HEK293 (cell line): ENCODE results near the gene WDR70.
"Not testable (repeated sequence)": the region's sequence is repeated elsewhere in the genome, so short reads cannot be mapped to it uniquely, and the experiment has no call there.

ENCODE experiments used
- CTCF ChIA-PET: fragments of 350-600 bp; formaldehyde crosslinking; extraction: SDS; loops from one replicate; lab custom pipeline; 2021; ENCODE audit warnings: antibody characterized with exemption; lab: Yijun Ruan, JAX
- POLR2A ChIA-PET: fragments of 300-600 bp; formaldehyde crosslinking; extraction: SDS; loops from one replicate; lab custom pipeline; 2020; ENCODE audit warnings: antibody characterized with exemption, inconsistent platforms; lab: Yijun Ruan, JAX
- H3K27ac ChIP-seq: fragments of 200-500 bp; sonication (Bioruptor generic); 2 replicates; pipeline ENCODE4 v1.5.1; 2014; ENCODE audit warnings: low read depth, low read length, control low read depth, inconsistent platforms; ENCODE audit errors: extremely low read depth
- H3K36me3 ChIP-seq, 2 experiments: fragments of 200-500 bp in 1 of 2; sonication (Bioruptor generic) in 1 of 2; 1 replicate in 1 of 2; 2 replicates in 1 of 2; pipeline ENCODE4 v1.5.1; 2014 to 2017; ENCODE audit warnings: inconsistent platforms in 2 of 2, low read length in 2 of 2; ENCODE audit not compliant: control insufficient read depth in 2 of 2, insufficient read depth in 1 of 2
- H3K4me1 ChIP-seq: fragments of 200-500 bp; sonication (Bioruptor generic); 2 replicates; pipeline ENCODE4 v1.5.1; 2014; ENCODE audit warnings: mild to moderate bottlenecking, low read length, inconsistent platforms; ENCODE audit not compliant: control insufficient read depth, insufficient read depth
- H3K4me3 ChIP-seq: 2 replicates; pipeline ENCODE4 v1.5.1; 2011; ENCODE audit warnings: low read depth, mild to moderate bottlenecking, control low read depth, low read length, moderate library complexity
- H3K9me3 ChIP-seq: fragments of 200-500 bp; sonication (Bioruptor generic); 2 replicates; pipeline ENCODE4 v1.5.1; 2014; ENCODE audit warnings: low read depth, low read length, inconsistent platforms; ENCODE audit not compliant: control insufficient read depth, insufficient read depth
- CTCF ChIP-seq: fragments of 450-650 bp; formaldehyde crosslinking; IDR thresholded peaks from 2 replicates; pipeline ENCODE4 v1.5.1; 2016; ENCODE audit warnings: missing biosample characterization, missing genetic modification characterization
- KLF1 ChIP-seq: fragments of 450-650 bp; formaldehyde crosslinking; IDR thresholded peaks from 2 replicates; pipeline ENCODE4 v1.5.1; 2016; ENCODE audit warnings: missing biosample characterization, missing genetic modification characterization
- OSR2 ChIP-seq: fragments of 450-650 bp; formaldehyde crosslinking; IDR thresholded peaks from 2 replicates; pipeline ENCODE4 v1.5.1; 2016; ENCODE audit warnings: missing biosample characterization, missing genetic modification characterization
- TSHZ1 ChIP-seq: fragments of 450-650 bp; formaldehyde crosslinking; IDR thresholded peaks from 2 replicates; pipeline ENCODE4 v1.5.1; 2016; ENCODE audit warnings: missing biosample characterization, missing genetic modification characterization, borderline replicate concordance
- YY2 ChIP-seq: fragments of 450-650 bp; formaldehyde crosslinking; IDR thresholded peaks from 2 replicates; pipeline ENCODE4 v1.5.1; 2016; ENCODE audit warnings: missing biosample characterization, missing genetic modification characterization
- ZBTB10 ChIP-seq: fragments of 450-650 bp; formaldehyde crosslinking; IDR thresholded peaks from 2 replicates; pipeline ENCODE4 v1.5.1; 2016; ENCODE audit warnings: missing biosample characterization, missing genetic modification characterization
- ZFP41 ChIP-seq: fragments of 450-650 bp; formaldehyde crosslinking; IDR thresholded peaks from 2 replicates; pipeline ENCODE4 v1.5.1; 2016; ENCODE audit warnings: missing biosample characterization, missing genetic modification characterization, borderline replicate concordance
- ZFP69B ChIP-seq: fragments of 450-650 bp; formaldehyde crosslinking; IDR thresholded peaks from 2 replicates; pipeline ENCODE4 v1.5.1; 2016; ENCODE audit warnings: missing biosample characterization, missing genetic modification characterization
- ZNF121 ChIP-seq: fragments of 450-650 bp; formaldehyde crosslinking; IDR thresholded peaks from 2 replicates; pipeline ENCODE4 v1.5.1; 2016; ENCODE audit warnings: missing biosample characterization, missing genetic modification characterization
- ZNF132 ChIP-seq: fragments of 450-650 bp; formaldehyde crosslinking; IDR thresholded peaks from 2 replicates; pipeline ENCODE4 v1.5.1; 2017; ENCODE audit warnings: missing biosample characterization, missing genetic modification characterization, borderline replicate concordance
- ZNF138 ChIP-seq: fragments of 450-650 bp; formaldehyde crosslinking; IDR thresholded peaks from 2 replicates; pipeline ENCODE4 v1.5.1; 2016; ENCODE audit warnings: missing biosample characterization, missing genetic modification characterization, borderline replicate concordance
- ZNF184 ChIP-seq: fragments of 450-650 bp; IDR thresholded peaks from 2 replicates; pipeline ENCODE4 v1.5.1; 2018; ENCODE audit warnings: missing biosample characterization, mild to moderate bottlenecking, missing genetic modification characterization
- ZNF202 ChIP-seq: fragments of 450-650 bp; formaldehyde crosslinking; IDR thresholded peaks from 2 replicates; pipeline ENCODE4 v1.5.1; 2016; ENCODE audit warnings: missing biosample characterization, missing genetic modification characterization, borderline replicate concordance
- ZNF23 ChIP-seq: fragments of 450-650 bp; formaldehyde crosslinking; IDR thresholded peaks from 2 replicates; pipeline ENCODE4 v1.5.1; 2016; ENCODE audit warnings: missing biosample characterization, missing genetic modification characterization, borderline replicate concordance
- ZNF324 ChIP-seq: fragments of 450-650 bp; formaldehyde crosslinking; IDR thresholded peaks from 2 replicates; pipeline ENCODE4 v1.5.1; 2016; ENCODE audit warnings: missing biosample characterization, missing genetic modification characterization
- ZNF426 ChIP-seq: fragments of 450-650 bp; formaldehyde crosslinking; IDR thresholded peaks from 2 replicates; pipeline ENCODE4 v1.5.1; 2017; ENCODE audit warnings: missing biosample characterization, missing genetic modification characterization, mild to moderate bottlenecking, inconsistent platforms, moderate library complexity
- ZNF639 ChIP-seq: fragments of 450-650 bp; formaldehyde crosslinking; IDR thresholded peaks from 2 replicates; pipeline ENCODE4 v1.5.1; 2016; ENCODE audit warnings: missing biosample characterization, missing genetic modification characterization
- ZNF664 ChIP-seq: fragments of 450-650 bp; formaldehyde crosslinking; IDR thresholded peaks from 2 replicates; pipeline ENCODE4 v1.5.1; 2016; ENCODE audit warnings: missing biosample characterization, missing genetic modification characterization

Gene WDR70

GRCh38 chr5:37334754-37335153 is 44.4 kb upstream of the WDR70 start:
- H3K4me3 ChIP-seq, CTCF ChIA-PET, H3K27ac ChIP-seq, H3K4me1 ChIP-seq, H3K9me3 ChIP-seq: not testable (repeated sequence)
- POLR2A ChIA-PET: interaction anchor here (0.9 kb wide), 1 partner anchor 36 kb away, joined by 4 read pairs; the partner anchor contains the start of gene NUP155
- peaks cover 82 to 99% of the 10 kb centered on the region in 2 experiments for H3K36me3 ChIP-seq
- peak; percentile 66 for TF ChIP-seq KLF1 (tag by site-specific recombination)

- POLR2A ChIA-PET: not testable (repeated sequence)
Measured at GRCh38 chr5:37342741-37343140, 36.4 kb upstream of the WDR70 start.

GRCh38 chr5:37355161-37355560 is 24.0 kb upstream of the WDR70 start:
- TF ChIP-seq ZNF664 (tag by site-specific recombination) (no peak), ZFP41 (tag by site-specific recombination) (no peak), ZNF324 (tag by site-specific recombination) (no peak), ZNF23 (tag by site-specific recombination) (no peak), ZNF426 (tag by site-specific recombination) (no peak), ZNF202 (tag by site-specific recombination) (no peak), OSR2 (tag by site-specific recombination) (no peak), TSHZ1 (no peak), KLF1 (tag by site-specific recombination) (no peak), CTCF (tag by site-specific recombination) (no peak), ZNF138 (tag by site-specific recombination) (no peak), ZNF132 (tag by site-specific recombination) (no peak), YY2 (no peak), ZNF184 (tag by site-specific recombination) (no peak), ZFP69B (no peak), ZNF639 (tag by site-specific recombination) (no peak), ZBTB10 (no peak)
- Histone ChIP-seq H3K36me3 (peaks cover 78 to 96% of the 10 kb centered on the region in 2 experiments), H3K4me1 (no peaks in the 10 kb centered on the region), H3K4me3 (no peak overlapping the region), H3K9me3 (no peaks in the 10 kb centered on the region), H3K27ac (no peak overlapping the region)
- ChIA-PET CTCF (no interaction called here), POLR2A (no interaction called here)

More at GRCh38 chr5:37342741-37343140, 36.4 kb upstream of the WDR70 start:
- H3K36me3 ChIP-seq: peaks cover 85 to 98% of the 10 kb centered on the region in 2 experiments
- CTCF ChIA-PET: interaction anchor here (0.7 kb wide), 1 partner anchor 415 kb away, joined by 4 read pairs; no protein-coding TSS in a partner anchor
- not testable (repeated sequence) for H3K4me3 ChIP-seq
- TF ChIP-seq ZNF121: 0 out of 2 replicates have a peak, but pooled peaks have one; percentile 43
- TF ChIP-seq, all 188 proteins: peak for 1; not testable (repeated sequence) for 187
- H3K9me3 ChIP-seq, H3K4me1 ChIP-seq, H3K27ac ChIP-seq: not testable (repeated sequence)
